ENCODE results near the gene TRMO. TPM values are rescaled to one million over a fixed set of nuclear protein-coding genes. Genes with fewer than 3 reads are reported as not detected.

Gene TRMO
- total RNA-seq, 1 donor from 2014 or later: 11.2 TPM

DNA sequence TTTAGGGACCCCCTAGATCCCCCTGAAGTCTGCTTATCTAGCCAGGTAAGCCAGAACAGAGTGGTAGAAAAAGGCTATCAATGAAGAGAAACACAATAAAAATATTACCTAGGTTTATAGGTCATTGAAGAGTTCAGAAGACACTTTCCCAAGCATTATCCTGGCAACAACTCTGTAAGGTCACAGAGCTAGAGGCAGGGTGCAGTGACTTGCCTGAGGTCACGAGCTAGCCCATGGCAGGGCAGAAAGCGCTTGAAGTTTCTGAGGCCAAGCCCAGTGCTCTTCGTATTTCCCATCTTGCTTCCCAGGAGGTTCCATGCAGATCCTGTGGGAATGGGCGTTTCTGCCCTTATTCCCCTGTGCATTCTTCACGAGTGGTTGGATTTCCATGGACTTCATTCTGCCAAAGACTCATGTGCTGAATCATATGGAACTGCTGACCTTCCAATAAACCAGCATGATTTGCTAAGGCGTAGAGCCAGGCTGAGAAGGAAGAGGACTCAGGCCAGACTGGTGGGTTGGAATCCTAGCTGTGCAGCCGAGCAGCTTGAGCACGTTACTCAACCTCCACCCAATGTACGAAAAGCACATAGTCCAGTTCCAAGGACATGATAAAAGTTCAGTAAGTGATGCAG is 22.1 kb downstream of the TRMO start:
- no peaks in the 10 kb centered on the region for H3K4me1 Mint-ChIP-seq (ENCODE audit: low read depth, unreplicated experiment)
- H3K4me3 Mint-ChIP-seq (ENCODE audit: unreplicated experiment): no peak overlapping the region
- H3K27ac Mint-ChIP-seq (ENCODE audit: unreplicated experiment): no peak overlapping the region
- TF ChIP-seq, protein P1, sequence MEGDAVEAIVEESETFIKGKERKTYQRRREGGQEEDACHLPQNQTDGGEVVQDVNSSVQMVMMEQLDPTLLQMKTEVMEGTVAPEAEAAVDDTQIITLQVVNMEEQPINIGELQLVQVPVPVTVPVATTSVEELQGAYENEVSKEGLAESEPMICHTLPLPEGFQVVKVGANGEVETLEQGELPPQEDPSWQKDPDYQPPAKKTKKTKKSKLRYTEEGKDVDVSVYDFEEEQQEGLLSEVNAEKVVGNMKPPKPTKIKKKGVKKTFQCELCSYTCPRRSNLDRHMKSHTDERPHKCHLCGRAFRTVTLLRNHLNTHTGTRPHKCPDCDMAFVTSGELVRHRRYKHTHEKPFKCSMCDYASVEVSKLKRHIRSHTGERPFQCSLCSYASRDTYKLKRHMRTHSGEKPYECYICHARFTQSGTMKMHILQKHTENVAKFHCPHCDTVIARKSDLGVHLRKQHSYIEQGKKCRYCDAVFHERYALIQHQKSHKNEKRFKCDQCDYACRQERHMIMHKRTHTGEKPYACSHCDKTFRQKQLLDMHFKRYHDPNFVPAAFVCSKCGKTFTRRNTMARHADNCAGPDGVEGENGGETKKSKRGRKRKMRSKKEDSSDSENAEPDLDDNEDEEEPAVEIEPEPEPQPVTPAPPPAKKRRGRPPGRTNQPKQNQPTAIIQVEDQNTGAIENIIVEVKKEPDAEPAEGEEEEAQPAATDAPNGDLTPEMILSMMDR (IDR thresholded peaks at IDR 0.05; ENCODE audit: partially characterized antibody, unreplicated experiment): no peak
- H3K27me3 Mint-ChIP-seq (ENCODE audit: unreplicated experiment): no peaks in the 10 kb centered on the region
- DNase-seq: no peak
- no peaks in the 10 kb centered on the region for H3K9me3 Mint-ChIP-seq (ENCODE audit: unreplicated experiment)
- no peaks in the 10 kb centered on the region for H3K36me3 Mint-ChIP-seq (ENCODE audit: unreplicated experiment)

DNA sequence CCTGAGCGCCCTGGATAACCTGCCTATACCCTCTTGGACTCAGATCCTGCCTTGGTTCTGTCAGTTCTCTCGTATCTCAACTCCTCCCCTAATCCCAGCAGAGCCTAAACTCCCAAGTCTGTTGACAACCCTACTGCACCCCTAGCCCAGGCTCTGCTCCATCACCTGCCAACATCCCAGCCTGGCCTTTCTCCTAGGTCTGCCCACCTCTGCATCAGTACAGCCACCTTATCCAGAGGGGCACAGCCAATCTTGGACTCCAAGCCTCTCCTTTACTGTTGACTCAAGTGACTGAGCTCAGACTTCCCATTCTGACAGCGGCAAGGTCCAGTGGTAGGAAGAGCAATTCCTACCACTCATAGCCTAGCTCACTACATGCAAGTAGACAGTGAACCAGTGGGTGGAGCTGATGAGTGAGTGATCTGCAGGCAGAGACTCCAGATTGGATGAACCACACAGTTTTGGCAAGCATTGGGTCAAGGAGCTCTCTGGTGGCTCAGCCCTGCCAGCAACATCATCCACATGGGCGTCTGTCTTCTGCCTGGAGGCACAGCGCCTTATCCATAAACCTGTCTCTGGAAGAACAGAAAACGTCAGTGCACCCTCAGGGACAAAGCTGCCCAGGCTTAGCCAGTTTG is 26.5 kb downstream of the TRMO start:
- no peak overlapping the region for H3K4me3 Mint-ChIP-seq (ENCODE audit: unreplicated experiment)
- no peaks in the 10 kb centered on the region for H3K4me1 Mint-ChIP-seq (ENCODE audit: low read depth, unreplicated experiment)
- peaks cover 6% of the 10 kb centered on the region for H3K9me3 Mint-ChIP-seq (ENCODE audit: unreplicated experiment)
- H3K36me3 Mint-ChIP-seq (ENCODE audit: unreplicated experiment): peaks cover 15% of the 10 kb centered on the region
- H3K27ac Mint-ChIP-seq (ENCODE audit: unreplicated experiment): no peak overlapping the region
- no peak for DNase-seq
- no peaks in the 10 kb centered on the region for H3K27me3 Mint-ChIP-seq (ENCODE audit: unreplicated experiment)
- TF ChIP-seq, protein P1 (IDR thresholded peaks at IDR 0.05; ENCODE audit: partially characterized antibody, unreplicated experiment): no peak

DNA sequence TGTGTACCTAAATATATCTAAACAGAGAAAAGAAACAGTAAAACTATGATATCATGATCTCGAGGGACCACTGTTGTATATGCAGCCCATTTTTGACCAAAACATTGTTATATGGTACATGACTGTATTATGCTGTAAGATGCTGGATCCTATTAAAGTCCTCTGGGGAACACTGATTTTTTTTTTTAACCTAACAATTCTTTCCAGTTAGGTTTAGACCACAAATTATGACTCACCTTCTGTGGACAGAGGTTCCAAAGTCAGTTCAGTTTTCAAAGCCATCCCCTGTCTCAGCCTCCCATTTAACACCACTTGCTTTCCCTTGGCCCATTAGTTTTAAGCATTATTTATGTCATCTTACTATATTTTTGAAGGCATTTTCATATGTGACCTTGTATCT is 27.1 kb downstream of the TRMO start:
- Mint-ChIP-seq H3K27ac (ENCODE audit: unreplicated experiment) (no peak overlapping the region), H3K4me3 (ENCODE audit: unreplicated experiment) (no peak overlapping the region), H3K36me3 (ENCODE audit: unreplicated experiment) (peaks cover 15% of the 10 kb centered on the region), H3K9me3 (ENCODE audit: unreplicated experiment) (peaks cover 6% of the 10 kb centered on the region), H3K27me3 (ENCODE audit: unreplicated experiment) (no peaks in the 10 kb centered on the region), H3K4me1 (ENCODE audit: low read depth, unreplicated experiment) (no peaks in the 10 kb centered on the region)
- TF ChIP-seq, protein P1 (IDR thresholded peaks at IDR 0.05; ENCODE audit: partially characterized antibody, unreplicated experiment): no peak
- DNase-seq: no peak

DNA sequence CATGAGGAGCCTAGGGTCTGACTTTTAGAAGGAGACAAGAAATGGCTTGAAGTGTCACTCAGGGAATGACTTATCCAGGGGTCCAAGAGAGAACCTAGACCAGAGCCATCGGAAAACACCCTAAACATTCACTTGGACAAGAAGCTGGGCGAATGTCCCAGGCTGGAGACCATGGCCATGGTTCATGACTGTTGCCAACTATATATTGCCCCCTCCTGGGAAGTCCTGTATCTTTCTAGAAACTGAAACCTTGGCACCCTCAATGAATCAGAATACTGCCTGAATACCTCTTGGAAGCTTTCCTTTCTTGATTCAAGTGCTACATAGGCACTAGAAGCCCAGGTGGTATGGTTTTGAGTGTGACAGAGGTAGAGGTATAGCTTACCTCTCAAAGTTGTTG is 29.9 kb downstream of the TRMO start:
- TF ChIP-seq, protein P1 (IDR thresholded peaks at IDR 0.05; ENCODE audit: partially characterized antibody, unreplicated experiment): no peak
- H3K36me3 Mint-ChIP-seq (ENCODE audit: unreplicated experiment): peaks cover 15% of the 10 kb centered on the region
- peaks cover 3% of the 10 kb centered on the region for H3K27me3 Mint-ChIP-seq (ENCODE audit: unreplicated experiment)

DNA sequence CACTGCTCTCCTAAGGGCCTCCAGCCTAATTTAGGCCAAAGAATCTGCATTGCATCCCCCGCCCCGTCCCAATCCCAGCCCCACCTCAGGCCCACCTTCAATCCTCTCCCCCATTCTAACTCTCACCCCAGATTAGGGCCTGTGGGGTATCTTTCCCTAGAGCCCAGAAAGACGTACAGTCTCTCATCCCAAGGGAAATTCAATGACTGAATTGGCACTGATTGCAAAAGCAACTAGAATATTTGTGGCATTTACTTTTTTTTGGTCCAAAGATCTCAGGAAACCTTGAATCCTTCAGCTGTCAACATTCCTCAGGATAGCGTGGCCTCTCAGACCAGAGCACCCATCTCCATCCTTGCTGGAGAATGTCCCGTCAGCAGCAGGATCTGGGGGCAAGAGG is 30.6 kb downstream of the TRMO start:
- no peak for DNase-seq
- H3K36me3 Mint-ChIP-seq (ENCODE audit: unreplicated experiment): peaks cover 15% of the 10 kb centered on the region
- TF ChIP-seq, protein P1 (IDR thresholded peaks at IDR 0.05; ENCODE audit: partially characterized antibody, unreplicated experiment): no peak
- no peaks in the 10 kb centered on the region for H3K4me1 Mint-ChIP-seq (ENCODE audit: low read depth, unreplicated experiment)
- H3K27me3 Mint-ChIP-seq (ENCODE audit: unreplicated experiment): peaks cover 3% of the 10 kb centered on the region
- no peak overlapping the region for H3K27ac Mint-ChIP-seq (ENCODE audit: unreplicated experiment)
- no peak overlapping the region for H3K4me3 Mint-ChIP-seq (ENCODE audit: unreplicated experiment)
- peaks cover 6% of the 10 kb centered on the region for H3K9me3 Mint-ChIP-seq (ENCODE audit: unreplicated experiment)

More for the DNA sequence above, 29.9 kb downstream of the TRMO start:
- H3K9me3 Mint-ChIP-seq (ENCODE audit: unreplicated experiment): peaks cover 6% of the 10 kb centered on the region
- no peaks in the 10 kb centered on the region for H3K4me1 Mint-ChIP-seq (ENCODE audit: low read depth, unreplicated experiment)
- no peak for DNase-seq
- H3K27ac Mint-ChIP-seq (ENCODE audit: unreplicated experiment): no peak overlapping the region
- H3K4me3 Mint-ChIP-seq (ENCODE audit: unreplicated experiment): no peak overlapping the region

All from glutamatergic neuron (in vitro differentiated cells).